Measurements from ENCODE around the gene PSME2.

Gene PSME2

DNA sequence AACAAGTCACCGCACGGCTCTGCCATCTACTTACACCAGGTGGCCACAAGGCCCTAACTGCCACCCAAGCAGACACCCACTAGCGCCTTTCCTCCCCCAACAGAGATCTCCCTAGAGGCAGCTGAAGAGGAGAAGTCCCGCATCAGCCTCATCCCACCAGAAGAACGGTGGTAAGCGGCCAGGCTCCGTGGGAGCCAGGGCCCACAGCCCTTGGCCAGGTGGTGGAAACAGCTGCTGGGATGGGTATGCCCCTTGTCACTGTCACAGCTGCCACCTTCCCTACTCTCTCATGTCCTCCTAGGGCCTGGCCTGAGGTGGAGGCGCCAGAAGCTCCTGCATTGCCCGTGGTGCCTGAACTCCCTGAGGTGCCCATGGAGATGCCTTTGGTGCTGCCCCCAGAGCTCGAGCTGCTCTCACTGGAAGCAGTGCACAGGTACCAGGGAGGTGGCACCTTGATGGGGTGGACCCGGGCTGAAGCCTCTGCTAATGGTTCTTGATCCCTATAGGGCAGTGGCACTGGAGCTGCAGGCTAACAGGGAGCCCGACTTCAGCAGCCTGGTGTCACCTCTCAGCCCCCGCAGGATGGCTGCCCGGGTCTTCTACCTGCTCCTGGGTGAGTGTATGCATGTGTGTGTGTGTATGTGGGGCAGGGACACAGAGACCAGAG is 33.0 kb upstream of the PSME2 start:
- no peak for DNase-seq (ENCODE audit: low spot score)

DNA sequence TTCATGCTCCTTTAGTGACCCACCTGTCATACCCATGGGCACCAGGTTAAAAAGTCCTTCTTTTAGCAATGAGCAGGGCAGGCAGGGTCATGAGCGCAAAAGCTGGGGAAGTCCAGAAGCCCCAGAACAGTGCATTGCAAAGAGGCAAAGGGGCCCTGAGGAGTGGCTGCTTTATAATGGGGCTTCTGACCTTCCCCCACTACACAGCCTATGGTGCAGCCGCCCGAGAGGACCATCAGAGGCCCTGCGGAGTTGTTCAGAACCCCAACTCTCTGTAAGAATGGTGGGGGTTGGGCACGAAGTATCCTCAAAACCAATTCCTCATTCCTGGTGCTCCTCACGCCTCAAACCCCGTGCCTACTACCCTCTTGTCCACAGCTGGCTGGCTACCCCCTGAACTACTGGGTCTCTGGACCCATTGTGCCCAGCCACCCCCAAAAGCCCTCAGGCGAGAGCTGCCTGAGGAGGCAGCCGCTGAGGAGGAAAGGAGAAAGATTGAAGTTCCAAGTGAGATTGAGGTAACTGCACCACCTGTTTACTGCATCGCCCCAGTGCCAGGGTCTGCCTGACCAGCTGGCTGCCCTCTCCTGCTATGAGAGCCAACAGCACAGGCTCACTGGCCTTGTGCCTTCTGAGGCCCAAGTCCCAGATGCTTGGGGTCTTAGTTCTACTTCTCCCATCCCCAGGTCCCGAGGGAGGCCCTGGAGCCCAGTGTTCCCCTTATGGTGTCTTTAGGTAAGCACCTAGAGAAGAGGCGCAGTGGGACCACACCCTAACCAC is 32.2 kb upstream of the PSME2 start:
- DNase-seq (ENCODE audit: low spot score) = no peak

DNA sequence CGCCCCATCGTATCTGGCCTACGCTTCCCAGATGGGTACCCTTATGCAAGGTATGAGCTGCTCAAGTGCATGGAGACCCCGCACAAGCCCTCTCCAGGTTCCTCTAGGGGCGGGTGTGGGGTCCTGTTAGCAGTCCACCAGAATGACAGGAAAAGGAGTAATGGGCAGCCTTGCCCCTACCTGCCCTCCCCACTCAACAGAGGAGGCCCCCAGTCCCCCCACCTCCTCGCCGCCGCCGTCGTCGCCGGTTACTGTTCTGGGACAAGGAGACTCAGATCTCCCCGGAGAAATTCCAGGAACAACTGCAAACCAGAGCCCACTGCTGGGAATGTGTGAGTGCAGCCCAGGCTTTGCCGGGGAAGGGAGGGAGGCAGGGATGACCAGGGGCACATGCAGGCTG is 31.5 kb upstream of the PSME2 start:
- DNase-seq (ENCODE audit: low spot score) = no peak

DNA sequence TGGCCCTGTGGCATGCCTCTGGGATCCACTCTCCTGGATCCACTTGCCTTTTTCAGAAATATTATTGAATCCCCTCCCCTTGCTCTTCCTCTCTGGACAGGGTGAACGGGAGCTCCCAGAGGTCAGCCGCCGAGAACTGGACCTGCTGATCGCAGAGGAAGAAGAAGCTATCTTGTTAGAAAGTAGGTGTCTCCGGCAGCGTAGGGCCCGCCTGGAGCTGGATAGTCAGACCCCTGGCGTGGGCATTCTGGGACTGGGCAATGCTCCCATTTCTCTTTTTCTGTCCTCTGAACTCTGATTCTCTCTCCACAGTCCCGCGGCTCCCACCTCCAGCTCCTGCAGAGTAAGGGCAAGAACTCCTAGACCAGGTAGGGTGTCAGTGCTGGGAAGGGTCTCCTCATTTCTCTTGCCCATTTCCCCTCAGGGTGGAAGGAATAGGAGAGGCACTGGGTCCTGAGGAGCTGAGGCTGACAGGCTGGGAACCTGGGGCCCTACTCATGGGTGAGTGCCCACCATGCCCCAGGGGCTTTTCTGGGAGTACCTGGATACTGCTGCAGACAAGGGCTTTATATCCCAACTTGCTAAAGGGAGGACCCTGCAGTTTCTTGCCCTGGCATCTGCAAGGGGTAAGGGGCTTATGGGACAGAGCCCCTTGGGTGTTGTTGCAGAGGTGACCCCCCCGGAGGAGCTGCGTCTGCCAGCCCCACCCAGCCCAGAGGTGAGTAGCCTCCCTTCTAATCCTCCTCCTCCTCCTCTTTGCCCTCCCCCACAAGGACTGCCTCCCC is 30.8 kb upstream of the PSME2 start:
- DNase-seq (ENCODE audit: low spot score) = no peak

DNA sequence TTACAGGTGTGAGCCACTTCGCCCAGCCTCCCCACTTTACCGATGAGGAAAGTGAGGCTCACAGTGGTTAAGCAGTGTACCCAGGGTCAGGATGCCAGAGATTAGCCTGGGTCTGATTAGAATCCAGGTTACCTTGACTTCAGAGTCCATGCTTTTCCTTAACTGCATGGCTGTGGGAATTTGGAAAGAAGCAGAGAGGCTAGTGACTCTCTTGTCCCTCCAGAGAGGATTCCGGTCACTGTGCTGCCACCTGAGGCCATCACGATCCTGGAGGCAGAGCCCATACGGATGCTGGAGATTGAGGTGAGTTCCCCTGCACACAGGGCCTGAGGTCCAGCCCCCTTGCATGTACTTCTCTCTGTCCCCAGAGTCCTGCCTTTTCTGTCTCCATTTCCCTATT is 30.2 kb upstream of the PSME2 start:
- no peak for DNase-seq (ENCODE audit: low spot score)

DNA sequence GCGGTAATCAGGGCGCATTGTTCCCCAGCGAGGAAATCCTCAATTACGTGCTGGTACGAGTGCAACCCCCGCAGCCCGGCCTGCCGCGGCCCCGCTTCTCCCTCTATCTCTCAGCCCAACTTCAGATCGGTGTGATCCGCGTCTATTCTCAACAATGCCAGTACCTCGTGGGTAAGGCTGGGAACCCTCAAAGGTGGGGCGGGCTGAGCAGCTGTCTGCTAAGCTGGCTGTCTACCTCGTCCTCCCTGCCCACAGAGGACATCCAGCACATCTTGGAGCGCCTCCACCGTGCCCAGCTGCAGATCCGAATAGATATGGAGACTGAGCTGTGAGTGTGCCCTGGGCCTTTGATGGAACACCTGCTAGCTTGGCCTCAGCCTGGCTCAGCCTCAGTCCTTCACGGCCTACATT is 26.5 kb upstream of the PSME2 start:
- no peak for DNase-seq (ENCODE audit: low spot score)

DNA sequence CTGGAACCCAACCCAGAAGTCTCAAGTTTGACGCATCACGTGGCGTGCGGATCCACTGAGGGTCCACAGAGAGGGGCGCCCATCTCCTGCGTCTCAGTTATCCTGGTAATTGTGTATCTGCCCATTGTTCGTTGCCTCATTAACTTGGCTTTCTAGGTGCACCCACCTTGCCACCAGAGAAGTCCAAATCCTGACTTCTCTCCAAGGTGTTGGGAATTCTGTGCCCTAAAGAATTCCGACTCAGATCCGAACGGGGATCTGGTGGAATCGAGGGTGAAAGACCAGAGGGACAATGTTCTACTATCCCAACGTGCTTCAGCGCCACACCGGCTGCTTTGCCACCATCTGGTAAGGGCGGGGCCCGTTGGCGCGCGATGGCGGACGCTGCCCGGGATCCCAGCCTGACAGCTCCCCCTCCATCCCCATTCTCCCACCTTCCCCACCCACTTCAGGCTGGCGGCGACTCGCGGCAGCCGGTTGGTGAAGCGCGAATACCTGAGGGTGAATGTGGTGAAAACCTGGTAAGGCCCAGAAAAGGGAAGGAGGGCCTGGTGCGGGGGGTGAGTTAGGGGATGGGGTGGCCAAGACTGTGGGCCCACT is 26.0 kb upstream of the PSME2 start:
- DNase-seq (ENCODE audit: low spot score) = no peak

DNA sequence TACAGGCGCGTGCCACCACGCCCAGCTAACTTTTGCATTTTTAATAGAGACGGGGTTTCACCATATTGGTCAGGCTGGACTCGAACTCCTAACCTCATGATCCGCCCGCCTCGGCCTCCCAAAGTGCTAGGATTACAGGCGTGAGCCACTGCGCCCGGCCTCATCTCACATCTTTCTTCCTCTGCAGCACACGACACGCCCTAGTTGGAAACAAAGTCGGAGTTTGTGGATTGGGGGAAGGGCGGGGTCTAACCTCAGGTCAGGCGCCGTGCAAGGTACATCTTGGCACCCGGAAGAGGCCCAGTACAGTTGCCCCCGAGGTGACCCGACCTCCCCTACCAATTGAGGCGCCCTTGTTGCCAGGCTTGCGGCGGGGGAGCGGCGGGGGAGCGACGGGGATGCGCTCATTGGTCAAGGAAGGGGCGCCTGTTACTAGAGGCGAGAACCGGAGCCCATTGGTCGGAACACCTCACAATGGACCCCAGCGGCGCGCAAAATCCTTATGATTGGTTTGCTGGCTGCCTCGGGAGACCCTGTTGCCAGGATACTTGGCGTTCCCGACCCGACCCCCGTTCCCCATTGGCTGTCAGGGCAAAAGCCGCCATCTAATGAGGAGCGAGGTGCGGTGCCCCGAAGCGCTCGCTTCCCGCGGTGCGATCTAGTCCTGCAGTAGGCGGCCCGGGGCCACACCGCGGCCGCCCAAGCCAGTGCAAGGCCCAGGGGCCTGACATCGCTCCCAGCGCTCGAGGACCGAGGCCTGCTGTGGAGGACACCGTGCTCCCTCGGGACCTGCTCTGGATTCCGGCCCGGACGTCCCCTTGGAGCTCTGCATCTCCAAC is 25.2 kb upstream of the PSME2 start, which contains the start of gene REC8:
TSS of gene REC8 (plus strand) at position 659 of the 839 bp plus-strand sequence. CDS start 473 bp downstream, outside the sequence.
- DNase-seq (ENCODE audit: low spot score) = peak; percentile 98

DNA sequence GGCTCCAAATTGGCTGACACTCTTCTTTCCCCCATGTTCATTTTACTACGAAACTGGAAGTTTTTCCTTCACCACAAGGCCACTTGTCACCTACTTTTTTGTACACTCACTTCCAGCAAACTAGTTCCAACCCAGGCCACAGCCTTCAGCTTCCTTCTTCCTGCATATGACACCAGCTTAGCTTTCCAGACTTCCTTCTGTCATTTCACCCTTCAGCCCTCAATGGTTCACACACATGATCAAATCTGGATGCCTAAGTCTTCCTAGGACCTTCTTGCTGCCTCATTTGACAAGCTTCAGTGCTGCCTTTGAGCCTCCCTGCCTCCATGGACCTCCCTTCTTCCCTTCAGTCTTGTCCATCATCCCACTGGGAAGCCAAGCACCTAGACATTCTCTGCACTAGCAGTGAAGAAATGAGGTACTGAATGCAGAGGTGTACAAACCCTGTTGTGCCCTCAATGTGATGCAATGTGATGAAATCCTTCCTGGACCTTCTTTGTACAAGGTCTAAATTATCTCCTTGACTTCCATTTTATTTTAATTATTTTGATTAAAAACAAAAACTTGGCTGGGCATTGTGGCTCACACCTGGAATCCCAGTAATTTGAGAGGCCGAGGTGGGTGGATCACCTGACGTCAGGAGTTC is 21.2 kb upstream of the PSME2 start:
- no peak for DNase-seq (ENCODE audit: low spot score)

DNA sequence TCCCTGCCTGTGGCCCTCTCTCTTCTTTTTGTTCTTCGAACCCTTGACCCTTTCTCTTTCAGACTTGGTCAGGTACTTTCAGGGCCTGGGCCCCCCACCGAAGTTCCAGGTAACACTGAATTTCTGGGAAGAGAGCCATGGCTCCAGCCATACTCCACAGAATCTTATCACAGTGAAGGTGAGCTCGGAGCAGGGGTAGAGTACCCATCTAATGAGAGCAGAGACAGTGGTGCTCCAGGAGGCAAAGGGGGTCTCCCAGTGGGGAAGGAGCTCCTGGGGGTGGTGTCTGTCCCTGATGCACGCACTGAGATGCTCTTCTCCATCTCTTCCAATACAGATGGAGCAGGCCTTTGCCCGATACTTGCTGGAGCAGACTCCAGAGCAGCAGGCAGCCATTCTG is 19.4 kb upstream of the PSME2 start:
- DNase-seq (ENCODE audit: low spot score) = no peak

DNA sequence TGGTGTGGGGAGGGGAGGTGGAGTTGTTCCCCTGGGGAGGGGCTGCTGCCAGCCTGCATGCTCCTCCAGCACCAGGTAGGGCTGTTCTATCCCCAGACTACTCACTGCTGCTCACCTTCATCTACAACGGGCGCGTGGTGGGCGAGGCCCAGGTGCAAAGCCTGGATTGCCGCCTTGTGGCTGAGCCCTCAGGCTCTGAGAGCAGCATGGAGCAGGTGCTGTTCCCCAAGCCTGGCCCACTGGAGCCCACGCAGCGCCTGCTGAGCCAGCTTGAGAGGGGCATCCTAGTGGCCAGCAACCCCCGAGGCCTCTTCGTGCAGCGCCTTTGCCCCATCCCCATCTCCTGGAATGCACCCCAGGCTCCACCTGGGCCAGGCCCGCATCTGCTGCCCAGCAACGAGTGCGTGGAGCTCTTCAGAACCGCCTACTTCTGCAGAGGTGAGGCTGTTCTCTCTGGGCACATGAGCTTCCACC is 18.1 kb upstream of the PSME2 start:
- DNase-seq (ENCODE audit: low spot score) = no peak

DNA sequence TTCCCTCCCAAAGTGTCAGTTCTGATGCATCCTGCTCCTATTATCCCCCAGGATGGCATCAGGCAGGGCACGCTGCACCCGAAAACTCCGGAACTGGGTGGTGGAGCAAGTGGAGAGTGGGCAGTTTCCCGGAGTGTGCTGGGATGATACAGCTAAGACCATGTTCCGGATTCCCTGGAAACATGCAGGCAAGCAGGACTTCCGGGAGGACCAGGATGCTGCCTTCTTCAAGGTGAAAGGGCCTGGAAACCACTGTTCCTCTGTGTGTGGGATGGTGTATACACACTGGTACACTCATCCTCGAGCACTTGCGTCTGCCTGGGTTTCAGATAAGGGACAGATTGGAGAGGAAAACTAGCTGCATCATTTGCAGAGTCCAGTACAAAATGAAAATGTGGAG is 15.7 kb upstream of the PSME2 start:
- DNase-seq (ENCODE audit: low spot score) = no peak

DNA sequence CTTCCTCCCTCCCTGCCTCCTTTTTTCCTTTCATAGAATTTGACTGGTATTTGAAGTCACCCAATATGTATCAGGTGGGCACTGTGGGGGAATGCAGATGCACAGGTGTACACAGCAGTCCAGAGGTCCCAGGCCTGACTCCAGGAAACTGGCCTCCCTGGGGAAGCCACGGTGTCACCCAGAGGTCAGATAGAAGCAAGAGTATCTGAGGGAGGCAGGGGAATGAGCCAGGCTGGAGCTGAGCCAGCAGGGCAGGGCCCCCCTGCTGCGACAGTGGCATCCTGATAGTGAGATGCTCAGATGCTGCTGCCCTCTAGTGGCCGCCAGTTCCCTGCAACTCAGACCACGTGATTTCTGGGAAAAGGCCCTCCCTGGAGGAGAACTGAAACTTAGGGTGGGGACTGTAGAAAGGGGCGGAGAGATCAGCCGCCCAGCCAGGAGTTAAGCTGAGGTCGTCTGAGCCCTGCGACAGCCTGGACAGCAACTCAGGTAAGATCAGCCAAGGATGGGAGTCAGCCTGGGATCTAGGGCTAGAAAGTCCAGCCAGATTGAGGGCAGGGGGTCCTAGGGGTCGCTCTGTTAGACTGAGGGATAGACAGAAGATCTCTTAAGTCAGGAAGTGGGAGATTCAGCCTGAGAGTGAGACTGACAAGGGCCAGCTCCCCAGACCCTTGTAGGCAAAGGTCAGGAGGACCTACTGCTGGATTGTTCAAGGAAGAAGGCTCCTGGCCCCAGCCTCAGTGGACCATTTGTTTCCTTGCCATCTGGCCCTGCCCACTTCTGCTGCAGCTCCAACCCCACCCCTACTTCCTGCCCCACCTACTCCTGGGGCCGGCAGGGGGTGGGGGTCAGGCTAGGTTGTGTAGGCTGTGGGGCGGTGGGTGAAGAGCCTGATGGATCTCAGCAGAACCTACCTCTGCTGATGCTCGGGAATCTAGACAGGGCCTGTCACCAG is 14.7 kb upstream of the PSME2 start, which contains the start of gene IRF9:
TSS of gene IRF9 (plus strand) at position 416 of the 955 bp plus-strand sequence. CDS start 880 bp downstream, outside the sequence.
- peak; percentile 94 for DNase-seq (ENCODE audit: low spot score)

DNA sequence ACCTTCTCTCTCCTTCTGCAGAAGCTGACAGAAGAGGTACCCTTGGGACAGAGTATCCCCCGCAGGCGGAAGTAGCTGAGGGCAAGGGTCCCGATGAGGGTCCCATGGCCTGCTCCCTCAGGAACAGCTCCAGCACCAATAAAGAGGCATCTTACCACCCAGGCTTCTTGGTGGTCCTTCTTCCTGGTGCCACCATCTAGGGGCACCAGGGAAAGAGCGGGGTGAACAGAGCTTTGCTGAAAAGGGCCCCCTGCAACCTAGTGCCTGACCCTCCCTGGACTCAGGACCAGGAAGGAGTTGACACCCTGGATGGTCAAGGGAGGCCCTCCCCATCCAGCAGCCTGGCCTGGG is 14.1 kb upstream of the PSME2 start:
- no peak for DNase-seq (ENCODE audit: low spot score)

DNA sequence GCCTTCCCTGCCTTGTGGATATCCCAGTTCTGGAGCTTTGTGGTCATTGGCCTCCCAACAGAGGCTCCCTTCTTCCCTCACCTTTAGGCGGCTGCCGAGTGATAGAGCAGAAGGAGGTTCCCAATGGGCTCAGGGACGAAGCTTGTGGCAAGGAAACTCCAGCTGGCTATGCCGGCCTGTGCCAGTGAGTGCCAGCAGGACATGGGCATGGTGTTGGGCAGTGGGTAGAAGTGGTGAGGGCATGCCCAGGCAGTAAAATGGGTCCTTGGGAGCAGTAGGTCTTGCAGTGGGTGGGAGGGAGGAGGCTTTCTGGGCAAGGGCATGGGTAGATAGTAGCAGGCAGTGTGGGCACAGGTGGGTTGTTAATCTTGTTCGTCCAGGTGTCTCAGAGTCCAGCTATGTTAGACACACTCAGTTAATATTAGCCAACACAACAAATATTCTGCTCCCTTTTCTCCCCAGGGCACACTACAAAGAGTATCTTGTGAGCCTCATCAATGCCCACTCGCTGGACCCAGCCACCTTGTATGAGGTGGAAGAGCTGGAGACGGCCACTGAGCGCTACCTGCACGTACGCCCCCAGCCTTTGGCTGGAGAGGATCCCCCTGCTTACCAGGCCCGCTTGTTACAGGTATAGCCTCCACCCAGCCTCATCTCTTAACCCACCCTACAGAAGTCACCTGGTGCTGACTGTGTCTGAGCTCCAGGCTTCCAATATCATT is 13.5 kb upstream of the PSME2 start:
- DNase-seq (ENCODE audit: low spot score) = no peak

DNA sequence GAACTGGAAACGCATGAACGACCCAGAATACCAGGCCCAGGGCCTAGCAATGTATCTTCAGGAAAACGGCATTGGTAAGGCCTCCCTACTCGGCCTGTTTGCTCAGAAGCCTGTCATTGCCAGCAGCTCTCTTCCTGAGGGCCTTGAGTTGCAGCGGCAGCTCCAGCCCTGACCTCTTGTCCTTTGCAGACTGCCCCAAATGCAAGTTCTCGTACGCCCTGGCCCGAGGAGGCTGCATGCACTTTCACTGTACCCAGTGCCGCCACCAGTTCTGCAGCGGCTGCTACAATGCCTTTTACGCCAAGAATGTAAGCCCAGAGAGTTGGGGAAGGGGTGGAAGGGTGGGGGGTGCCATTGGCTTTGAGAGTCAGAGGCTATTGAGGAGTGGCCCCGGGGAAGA is 10.9 kb upstream of the PSME2 start:
- no peak for DNase-seq (ENCODE audit: low spot score)

DNA sequence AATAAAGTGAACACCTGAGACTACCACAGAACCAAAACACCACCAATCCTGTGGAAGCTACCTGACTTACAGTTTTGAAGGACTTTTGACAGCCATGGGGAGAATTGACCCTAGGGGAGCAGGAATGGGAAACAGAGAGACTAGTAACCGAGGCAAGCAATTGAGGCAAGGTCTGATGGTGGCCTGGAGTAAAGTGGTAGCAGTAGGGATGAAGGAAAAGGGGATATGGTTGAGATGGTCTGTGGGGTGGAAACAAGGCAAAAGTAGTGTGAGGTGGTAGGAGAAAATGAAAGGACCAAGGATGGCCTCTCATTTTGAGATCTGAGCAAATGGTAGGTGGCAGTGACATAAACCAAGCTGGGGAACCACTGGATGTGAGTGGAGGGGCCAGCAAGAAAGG is 10.4 kb upstream of the PSME2 start:
- DNase-seq (ENCODE audit: low spot score) = no peak

DNA sequence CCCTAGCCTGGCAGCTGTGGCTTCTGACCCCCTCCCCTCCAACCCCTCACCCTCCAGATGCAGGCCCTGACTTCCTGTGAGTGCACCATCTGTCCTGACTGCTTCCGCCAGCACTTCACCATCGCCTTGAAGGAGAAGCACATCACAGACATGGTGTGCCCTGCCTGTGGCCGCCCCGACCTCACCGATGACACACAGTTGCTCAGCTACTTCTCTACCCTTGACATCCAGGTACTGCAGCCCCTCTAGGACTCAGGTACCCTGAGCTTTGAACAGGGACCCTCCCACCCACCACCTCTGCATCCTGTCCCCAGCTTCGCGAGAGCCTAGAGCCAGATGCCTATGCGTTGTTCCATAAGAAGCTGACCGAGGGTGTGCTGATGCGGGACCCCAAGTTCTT is 8.7 kb upstream of the PSME2 start:
- DNase-seq (ENCODE audit: low spot score) = no peak
